Brain microvascular endothelial cell (primary cell): ENCODE measurements around the gene ZBTB18.

ENCODE experiments used
- DNase-seq: peaks from one replicate; pipeline ENCODE4 v3.0.0-alpha.2; 2020
- H3K27ac ChIP-seq: fragments of 250-450 bp; sonication (Bioruptor Pico); 2 replicates; pipeline ENCODE4 v1.5.1; 2020; ENCODE audit warnings: mild to moderate bottlenecking, moderate library complexity
- H3K27me3 ChIP-seq: fragments of 250-450 bp; sonication (Bioruptor Pico); replicated peaks from 2 replicates; pipeline ENCODE4 v1.5.1; 2020; ENCODE audit warnings: mild to moderate bottlenecking
- H3K36me3 ChIP-seq: fragments of 250-450 bp; sonication (Bioruptor Pico); replicated peaks from 2 replicates; pipeline ENCODE4 v1.5.1; 2020; ENCODE audit warnings: mild to moderate bottlenecking
- H3K4me3 ChIP-seq: 2 replicates; pipeline ENCODE4 v1.5.1; 2011; ENCODE audit warnings: low read depth, mild to moderate bottlenecking, control low read depth, low read length, moderate library complexity
- CTCF ChIP-seq: IDR thresholded peaks from 2 replicates; pipeline ENCODE4 v1.5.1; 2011; ENCODE audit warnings: low read depth, mild to moderate bottlenecking, moderate library complexity, low read length, control low read depth, inconsistent platforms; ENCODE audit errors: missing control alignments
- in situ Hi-C: cut with HindIII; loops from 2 replicates; pipeline ENCODE4 v1.10.0; 2017; ENCODE audit warnings: low sequenced_read_pairs, low pct_ligation_motif_present

ZBTB18 gene

DNA sequence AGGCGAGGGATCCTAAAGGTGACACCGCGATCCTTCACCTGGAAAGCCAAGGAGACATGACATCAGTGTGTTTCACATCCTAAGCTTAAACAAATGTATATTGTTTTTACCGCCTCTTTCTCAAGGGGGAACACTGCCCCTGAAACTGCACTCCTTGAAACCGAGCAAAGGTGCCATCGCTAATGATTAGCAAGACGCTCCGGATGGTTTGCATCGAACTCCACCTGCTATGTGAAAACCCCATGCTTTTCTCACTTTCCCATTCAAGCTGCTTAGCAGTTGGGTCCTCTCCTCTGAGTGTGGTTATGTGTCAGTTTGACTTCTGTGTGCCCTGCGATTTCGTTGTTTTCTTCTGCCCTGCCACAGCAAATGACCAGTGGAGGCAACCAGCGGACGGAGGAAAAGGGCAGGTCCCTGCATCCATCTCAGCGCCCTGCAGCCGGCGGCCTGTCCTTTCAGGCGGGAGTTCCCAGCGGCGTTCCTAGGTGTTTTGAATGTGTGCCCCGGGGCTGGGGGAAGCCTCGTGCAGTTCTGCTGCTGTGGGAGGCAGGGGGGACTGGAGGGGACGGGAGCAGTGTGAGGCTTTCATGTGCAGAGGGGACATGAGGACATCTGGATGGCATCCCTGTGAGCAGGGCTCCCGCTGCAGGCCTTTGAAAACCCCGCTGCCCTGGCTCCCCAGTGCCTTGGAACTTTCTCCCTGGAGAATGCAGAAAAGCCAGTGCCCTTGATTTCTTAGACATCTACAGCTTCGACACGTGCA, 16.1 kb downstream of the ZBTB18 start:
- no peak for DNase-seq
- no peak for TF ChIP-seq CTCF
- in situ Hi-C loops: no loop called here
- H3K4me3 ChIP-seq: no peak overlapping the region
- no peaks in the 10 kb centered on the region for H3K36me3 ChIP-seq
- H3K27ac ChIP-seq: no peak overlapping the region
- no peaks in the 10 kb centered on the region for H3K27me3 ChIP-seq

- Histone ChIP-seq H3K4me3 (no peak overlapping the region), H3K27ac (no peak overlapping the region), H3K27me3 (no peaks in the 10 kb centered on the region), H3K36me3 (no peaks in the 10 kb centered on the region)
- no peak for TF ChIP-seq CTCF
- no peak for DNase-seq
- in situ Hi-C loops: no loop called here
These were observed 16.8 kb downstream of the ZBTB18 start for GRCh38 chr1:244067893-244068292.

DNA sequence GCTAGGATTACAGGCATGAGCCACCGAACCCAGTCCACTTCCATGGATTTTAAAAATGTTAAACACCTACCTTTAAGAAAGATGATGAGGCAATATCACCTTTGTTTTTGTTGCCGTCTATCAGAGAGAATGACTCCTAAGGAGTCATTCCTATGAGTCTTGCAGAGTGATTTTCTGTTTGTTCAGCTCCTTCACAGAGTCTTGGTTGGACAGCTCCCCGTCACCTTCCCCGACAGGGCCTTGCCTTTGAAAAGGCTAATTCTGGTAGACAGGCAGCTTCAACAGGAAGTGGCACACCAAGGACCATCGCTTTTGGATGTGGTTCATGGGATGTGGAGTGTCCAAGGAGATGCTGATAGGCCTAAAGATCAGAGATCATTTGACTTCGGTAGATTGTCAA, 17.5 kb downstream of the ZBTB18 start:
- no peaks in the 10 kb centered on the region for H3K27me3 ChIP-seq
- no peak overlapping the region for H3K27ac ChIP-seq
- TF ChIP-seq CTCF: no peak
- in situ Hi-C loops: no loop called here
- H3K36me3 ChIP-seq: no peaks in the 10 kb centered on the region
- H3K4me3 ChIP-seq: no peak overlapping the region
- no peak for DNase-seq

GRCh38 chr1:244069326-244069898, 18.3 kb downstream of the ZBTB18 start:
- Histone ChIP-seq H3K4me3 (no peak overlapping the region), H3K27ac (no peak overlapping the region), H3K36me3 (no peaks in the 10 kb centered on the region), H3K27me3 (no peaks in the 10 kb centered on the region)
- no peak for DNase-seq
- in situ Hi-C loops: no loop called here
- no peak for TF ChIP-seq CTCF

GRCh38 chr1:244074559-244075171, 23.6 kb downstream of the ZBTB18 start:
- H3K27ac ChIP-seq: no peak overlapping the region
- no peak for DNase-seq

More at GRCh38 chr1:244074559-244075171, 23.6 kb downstream of the ZBTB18 start:
- no peak overlapping the region for H3K4me3 ChIP-seq
- no peak for TF ChIP-seq CTCF
- in situ Hi-C loops: no loop called here
- H3K36me3 ChIP-seq: no peaks in the 10 kb centered on the region
- no peaks in the 10 kb centered on the region for H3K27me3 ChIP-seq
